CD4-positive, alpha-beta T cell treated with Interleukin-15 for 1 hour (primary cell): ENCODE data around the gene RCC2.

Experiments used
- DNase-seq: peaks from one replicate; pipeline ENCODE4 v3.0.0-alpha.2; 2020

Gene RCC2

GRCh38 chr1:17370618-17371017 lies 68.9 kb downstream of the RCC2 start:
- DNase-seq, result no peak

- DNase-seq, result no peak
These were observed 70.0 kb downstream of the RCC2 start for GRCh38 chr1:17369466-17369865.

- no peak for DNase-seq
These were observed 74.2 kb downstream of the RCC2 start for GRCh38 chr1:17365293-17365692.

GRCh38 chr1:17363771-17364170 lies 75.7 kb downstream of the RCC2 start:
- no peak for DNase-seq

GRCh38 chr1:17363351-17363750 lies 76.1 kb downstream of the RCC2 start:
- no peak for DNase-seq

GRCh38 chr1:17361687-17362086 lies 77.8 kb downstream of the RCC2 start:
- no peak for DNase-seq

- DNase-seq, result no peak
These were observed 79.1 kb downstream of the RCC2 start for GRCh38 chr1:17360272-17360956.

GRCh38 chr1:17359808-17360207 lies 79.7 kb downstream of the RCC2 start:
- DNase-seq, result no peak

GRCh38 chr1:17359031-17359430 lies 80.4 kb downstream of the RCC2 start:
- DNase-seq, result no peak

GRCh38 chr1:17358557-17358956 lies 80.9 kb downstream of the RCC2 start:
- DNase-seq, result no peak
